GM12878 (cell line): ENCODE measurements around the gene CAMK2A. TPM values are rescaled to one million over a fixed set of nuclear protein-coding genes. Genes with fewer than 3 reads are reported as not detected.

ENCODE experiments used
- ATAC-seq: fragments of 200-7000 bp; cut with Tn5 transposase; 3 replicates; pipeline ENCODE4 v1.9.1; 2020; ENCODE audit warnings: mild to moderate bottlenecking, moderate library complexity
- BruUV-seq: library from RNA; stranded (reverse); fragments of 400-500 nt; replicated peaks from 2 replicates; lab custom pipeline; 2021; lab: Mats Ljungman, UMichigan
- CTCF ChIA-PET: fragments of 300-600 bp; sonication (Branson Sonifier 250); formaldehyde crosslinking; extraction: SDS; loops from one replicate; lab custom pipeline; 2021; ENCODE audit warnings: inconsistent platforms; lab: Yijun Ruan, JAX
- POLR2A ChIA-PET: fragments of 350-600 bp; formaldehyde crosslinking; extraction: SDS; loops from one replicate; lab custom pipeline; 2021; ENCODE audit warnings: inconsistent platforms; lab: Charles Lee
- RAD21 ChIA-PET: fragments of 300-600 bp; sonication (Branson Sonifier 250); formaldehyde crosslinking; loops from one replicate; lab custom pipeline; 2023; ENCODE audit warnings: antibody characterized with exemption; ENCODE audit not compliant: unreplicated experiment; lab: Charles Lee
- SMC1A ChIA-PET: fragments of 300-600 bp; sonication (Branson Sonifier 250); formaldehyde crosslinking; loops from one replicate; lab custom pipeline; 2023; ENCODE audit not compliant: unreplicated experiment, uncharacterized antibody; lab: Charles Lee
- DNase-seq: peaks from one replicate; pipeline ENCODE4 v3.0.0-alpha.2; 2011; ENCODE audit warnings: low read depth, low spot score
- FAIRE-seq: peaks from 3 replicates; lab custom pipeline; 2011; peaks lifted over from hg19 to GRCh38; lab: Jason Lieb, UNC
- H2AFZ ChIP-seq: 2 replicates; pipeline ENCODE4 v1.6.0; 2011; ENCODE audit warnings: low read depth, low read length, control low read depth; ENCODE audit not compliant: control insufficient read depth
- H3K27ac ChIP-seq: 2 replicates; pipeline ENCODE4 v1.5.1; 2011; ENCODE audit warnings: control low read depth; ENCODE audit not compliant: control insufficient read depth, insufficient read depth
- H3K27me3 ChIP-seq, 2 experiments: replicated peaks in 1 of 2; 2 replicates each; pipeline versions ENCODE4 v1.6.0 to v1.6.1; 2011; ENCODE audit warnings: low read length in 1 of 2; ENCODE audit not compliant: control insufficient read depth in 2 of 2, insufficient read depth in 2 of 2
- H3K36me3 ChIP-seq, 2 experiments: 2 replicates each; pipeline ENCODE4 v1.5.1; 2011; ENCODE audit warnings: low read length in 1 of 2; ENCODE audit not compliant: control insufficient read depth in 2 of 2, insufficient read depth in 2 of 2
- H3K4me1 ChIP-seq: 2 replicates; pipeline ENCODE4 v1.6.1; 2011; ENCODE audit warnings: mild to moderate bottlenecking, low read length, moderate library complexity, mixed read lengths; ENCODE audit not compliant: control insufficient read depth, insufficient read depth
- H3K4me2 ChIP-seq: 2 replicates; pipeline ENCODE4 v1.6.0; 2011; ENCODE audit warnings: control low read depth; ENCODE audit not compliant: control insufficient read depth, insufficient read depth
- H3K4me3 ChIP-seq: fragments of 200-600 bp; sonication (generic); 2 replicates; pipeline ENCODE4 v1.5.1; 2016
- H3K79me2 ChIP-seq: 2 replicates; pipeline ENCODE4 v1.6.0; 2011; ENCODE audit warnings: low read length; ENCODE audit not compliant: control insufficient read depth, insufficient read depth
- H3K9ac ChIP-seq: 2 replicates; pipeline ENCODE4 v1.8.0; 2011; ENCODE audit warnings: low read length, control low read depth, mixed read lengths; ENCODE audit not compliant: control insufficient read depth, insufficient read depth
- H3K9me3 ChIP-seq: replicated peaks from 3 replicates; pipeline ENCODE4 v1.5.1; 2011; ENCODE audit warnings: mild to moderate bottlenecking, low read length; ENCODE audit not compliant: control insufficient read depth, insufficient read depth
- H4K20me1 ChIP-seq: 2 replicates; pipeline ENCODE4 v1.6.0; 2011; ENCODE audit not compliant: control insufficient read depth, insufficient read depth
- BHLHE40 ChIP-seq, 2 experiments: fragments of 450-650 bp in 1 of 2; IDR thresholded peaks; 2 replicates each; pipeline ENCODE4 v1.6.1; 2011 to 2017; ENCODE audit warnings: low read depth in 2 of 2, borderline replicate concordance in 1 of 2, improper control_type of control experiment in 1 of 2, low read length in 1 of 2, mild to moderate bottlenecking in 1 of 2
- MTA2 ChIP-seq: fragments of 450-650 bp; IDR thresholded peaks from 2 replicates; pipeline ENCODE4 v1.6.1; 2016; ENCODE audit warnings: low read depth, mild to moderate bottlenecking, moderate library complexity
- NKRF ChIP-seq: fragments of 450-650 bp; conservative IDR thresholded peaks from 2 replicates; pipeline ENCODE4 v1.6.1; 2017; ENCODE audit warnings: mild to moderate bottlenecking, moderate library complexity
- SREBF1 ChIP-seq: IDR thresholded peaks from 2 replicates; pipeline ENCODE4 v1.6.1; 2012; ENCODE audit warnings: mild to moderate bottlenecking, low read length
- TARDBP ChIP-seq: IDR thresholded peaks from 2 replicates; pipeline ENCODE4 v1.6.1; 2016; ENCODE audit warnings: borderline replicate concordance
- ZBTB40 ChIP-seq: fragments of 450-650 bp; IDR thresholded peaks from 2 replicates; pipeline ENCODE4 v1.6.1; 2016; ENCODE audit warnings: mild to moderate bottlenecking, moderate library complexity, borderline replicate concordance
- ZNF217 ChIP-seq: fragments of 450-650 bp; IDR thresholded peaks from 2 replicates; pipeline ENCODE4 v1.6.1; 2017; ENCODE audit warnings: antibody characterized with exemption, mild to moderate bottlenecking
- ZNF24 ChIP-seq: fragments of 450-650 bp; IDR thresholded peaks from 2 replicates; pipeline ENCODE4 v1.6.1; 2017; ENCODE audit warnings: antibody characterized with exemption, mild to moderate bottlenecking
- ZSCAN29 ChIP-seq: fragments of 450-650 bp; IDR thresholded peaks from 2 replicates; pipeline ENCODE4 v1.6.1; 2017; ENCODE audit warnings: mild to moderate bottlenecking, moderate library complexity
- WGBS: methylation state at CpG from one replicate; pipeline ENCODE4 v1.1.6; 2016; ENCODE audit warnings: low lambda C conversion rate; ENCODE audit not compliant: insufficient replicate concordance, insufficient coverage; ENCODE audit errors: missing lambda C conversion rate; 5-methylcytosine and 5-hydroxymethylcytosine counted together
- in situ Hi-C: fragments of 300-500 bp; cut with MboI; formaldehyde crosslinking; loops from 9 replicates; pipeline ENCODE4 v1.14.3; 2018; ENCODE audit warnings: mixed read lengths
- intact Hi-C: fragments of 100-400 bp; cut with micrococcal nuclease; formaldehyde crosslinking; loops from one replicate; pipeline ENCODE4 v1.14.2; 2022; ENCODE audit not compliant: unreplicated experiment
- polyA plus RNA-seq, 11 experiments: library from polyadenylated mRNA; depleted of rRNA in 4 of 11; unstranded in 6 of 11; stranded (reverse) in 5 of 11; fragments of >200 nt; fragmentation: Nextera tagmentation in 4 of 11; fragmentation: Illumina TruSeq in 1 of 11; extraction: Ambion mirVana in 4 of 11; extraction: Trizol in 1 of 11; gene quantifications; 1 replicate in 1 of 11; 2 replicates in 10 of 11; pipeline versions ENCODE4 v1.2.1 to v1.2.3, GENCODE V29; 2011 to 2016; ENCODE audit warnings: inconsistent platforms in 2 of 11, missing spikeins in 2 of 11, low read depth in 1 of 11
- total RNA-seq, 4 experiments: library from RNA; depleted of rRNA in 3 of 4; stranded (reverse); fragments of >200 nt in 3 of 4; fragmentation: Illumina TruSeq in 1 of 4; extraction: Trizol in 1 of 4; gene quantifications; 2 replicates each; pipeline versions ENCODE4 v1.2.1 to v1.2.3, GENCODE V29; 2013 to 2021
- TF ChIP-seq, protein P1 (sequence below): fragments of 450-650 bp; formaldehyde crosslinking; IDR thresholded peaks from 2 replicates; pipeline ENCODE4 v1.5.0; 2022; ENCODE audit warnings: mild to moderate bottlenecking, missing genetic modification characterization

Gene CAMK2A
- total and polyA plus RNA-seq, 10 of the 15 experiments (the other 5 are each of a cell fraction or from before 2014, with no cell fraction given) = 0.11 TPM; not detected in 9

DNA sequence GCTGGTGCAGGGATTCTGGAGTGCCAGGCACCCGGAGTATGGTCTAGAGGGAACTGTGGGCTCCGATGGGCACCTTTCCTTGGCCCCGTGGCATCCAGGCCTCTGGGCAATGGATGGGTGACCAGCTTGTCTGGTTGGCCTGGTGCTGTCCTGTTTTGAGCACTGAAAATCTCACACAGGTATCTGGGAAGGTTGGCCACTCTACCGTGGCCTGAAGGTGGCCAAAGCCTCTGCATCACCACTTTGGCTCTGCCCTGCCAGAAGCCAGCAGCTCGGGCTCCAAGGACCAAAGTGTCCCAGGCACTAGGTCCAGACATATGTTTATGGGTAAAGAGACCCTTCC, 70.9 kb downstream of the CAMK2A start (continued):
- no peak for TF ChIP-seq SREBF1

DNA sequence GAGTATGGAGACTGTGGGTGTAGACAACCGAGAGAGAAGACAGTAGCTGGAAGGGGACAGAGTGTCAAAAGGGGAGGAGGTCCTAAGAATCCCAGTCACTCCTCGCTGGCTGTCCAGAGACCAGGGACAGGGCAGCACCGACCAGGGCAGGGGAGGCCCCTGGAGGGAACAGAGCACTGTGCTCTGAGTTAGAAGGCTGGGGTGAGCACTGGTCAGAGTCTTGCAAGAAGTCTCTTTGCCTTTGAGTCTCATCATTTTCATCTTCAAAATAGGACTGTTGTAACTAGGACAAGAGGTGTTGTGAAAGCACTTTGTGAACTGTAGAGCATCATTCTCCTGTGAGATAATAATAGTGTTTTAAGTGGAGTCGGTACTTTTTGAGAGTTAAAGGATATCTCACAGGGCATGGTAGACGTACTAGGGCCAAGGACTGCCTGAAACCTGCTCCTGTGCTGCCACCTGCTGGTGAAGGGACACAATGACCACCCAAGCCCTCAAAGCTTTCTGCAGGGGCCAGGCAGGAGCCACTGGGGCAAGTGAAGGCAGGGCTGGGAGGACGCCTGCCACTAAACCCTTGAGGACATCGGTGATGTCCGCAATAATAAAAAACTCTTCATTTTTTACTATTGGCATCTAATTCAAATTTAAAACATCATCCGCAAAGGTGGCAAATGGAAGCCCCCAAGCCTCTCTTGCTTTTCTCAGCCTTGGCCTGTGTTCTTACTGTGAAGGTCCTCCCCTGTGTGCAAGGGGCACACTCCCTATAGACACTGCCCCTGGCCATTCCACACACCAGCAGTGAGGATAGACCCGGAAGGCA, 71.5 kb downstream of the CAMK2A start:
- Histone ChIP-seq H3K4me1 (no peaks in the 10 kb centered on the region), H3K27me3 (peaks cover 2 to 4% of the 10 kb centered on the region in 2 experiments; a peak in 3 of 4 replicates), H3K9me3 (no peaks in the 10 kb centered on the region), H3K36me3 (no peaks in the 10 kb centered on the region), H3K4me3 (no peak overlapping the region), H3K4me2 (no peak overlapping the region), H2AFZ (no peak overlapping the region), H3K27ac (no peak overlapping the region), H4K20me1 (no peaks in the 10 kb centered on the region), H3K79me2 (no peaks in the 10 kb centered on the region), H3K9ac (no peak overlapping the region)
- ChIA-PET RAD21 (interaction anchor here (0.6 to 2.3 kb wide), 12 partner anchors 9 to 320 kb away, joined by 3 to 9 read pairs (median 3); no protein-coding TSS in a partner anchor), CTCF (interaction anchor here (0.7 to 4.7 kb wide), 16 partner anchors 9 to 154 kb away, joined by 3 to 30 read pairs (median 6); no protein-coding TSS in a partner anchor), SMC1A (interaction anchor here (0.6 to 3.5 kb wide), 7 partner anchors 18 to 183 kb away, joined by 3 to 22 read pairs (median 4); no protein-coding TSS in a partner anchor), POLR2A (interaction anchor here (0.5 to 0.8 kb wide), 2 partner anchors 63 to 222 kb away, joined by 3 to 6 read pairs; partner anchors contain the start of gene PDGFRB)
- no TSS peak for BruUV-seq
- FAIRE-seq (peak; percentile 99), DNase-seq (peak; percentile 28), ATAC-seq (peak; percentile 99)
- intact Hi-C loops (loop anchor here (1.0 to 10.0 kb wide), 5 partner anchors 57 to 583 kb away; no protein-coding TSS in a partner anchor), in situ Hi-C loops (no loop called here)
- 13% methylated on average over 10 of the region's 10 CpGs for WGBS
- 0 out of 4 replicates have a peak, but pooled peaks of 1 of the 2 experiments have one; percentile 20 for TF ChIP-seq BHLHE40 (IDR thresholded peaks at IDR 0.05; ENCODE audit: borderline replicate concordance in 1 of 2, low read depth in 2 of 2, low read length in 1 of 2)
- no peak for TF ChIP-seq ZSCAN29
- no peak for TF ChIP-seq ZNF24
- TF ChIP-seq MTA2 = no peak
- no peak for TF ChIP-seq TARDBP
- TF ChIP-seq, protein P1, sequence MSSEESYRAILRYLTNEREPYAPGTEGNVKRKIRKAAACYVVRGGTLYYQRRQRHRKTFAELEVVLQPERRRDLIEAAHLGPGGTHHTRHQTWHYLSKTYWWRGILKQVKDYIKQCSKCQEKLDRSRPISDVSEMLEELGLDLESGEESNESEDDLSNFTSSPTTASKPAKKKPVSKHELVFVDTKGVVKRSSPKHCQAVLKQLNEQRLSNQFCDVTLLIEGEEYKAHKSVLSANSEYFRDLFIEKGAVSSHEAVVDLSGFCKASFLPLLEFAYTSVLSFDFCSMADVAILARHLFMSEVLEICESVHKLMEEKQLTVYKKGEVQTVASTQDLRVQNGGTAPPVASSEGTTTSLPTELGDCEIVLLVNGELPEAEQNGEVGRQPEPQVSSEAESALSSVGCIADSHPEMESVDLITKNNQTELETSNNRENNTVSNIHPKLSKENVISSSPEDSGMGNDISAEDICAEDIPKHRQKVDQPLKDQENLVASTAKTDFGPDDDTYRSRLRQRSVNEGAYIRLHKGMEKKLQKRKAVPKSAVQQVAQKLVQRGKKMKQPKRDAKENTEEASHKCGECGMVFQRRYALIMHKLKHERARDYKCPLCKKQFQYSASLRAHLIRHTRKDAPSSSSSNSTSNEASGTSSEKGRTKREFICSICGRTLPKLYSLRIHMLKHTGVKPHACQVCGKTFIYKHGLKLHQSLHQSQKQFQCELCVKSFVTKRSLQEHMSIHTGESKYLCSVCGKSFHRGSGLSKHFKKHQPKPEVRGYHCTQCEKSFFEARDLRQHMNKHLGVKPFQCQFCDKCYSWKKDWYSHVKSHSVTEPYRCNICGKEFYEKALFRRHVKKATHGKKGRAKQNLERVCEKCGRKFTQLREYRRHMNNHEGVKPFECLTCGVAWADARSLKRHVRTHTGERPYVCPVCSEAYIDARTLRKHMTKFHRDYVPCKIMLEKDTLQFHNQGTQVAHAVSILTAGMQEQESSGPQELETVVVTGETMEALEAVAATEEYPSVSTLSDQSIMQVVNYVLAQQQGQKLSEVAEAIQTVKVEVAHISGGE (CRISPR knock-in tag) = no peak
- no peak for TF ChIP-seq NKRF
- no peak for TF ChIP-seq ZBTB40
- TF ChIP-seq ZNF217 = no peak
